Stomach smooth muscle (tissue), 2 donors: ENCODE measurements around the gene CELSR2.
"Not testable (repeated sequence)": the region's sequence is repeated elsewhere in the genome, so short reads cannot be mapped to it uniquely, and the experiment has no call there.

Experiments used
- H3K27ac ChIP-seq: one replicate; pipeline ENCODE4 v1.7.0; 2013; ENCODE audit warnings: mild to moderate bottlenecking, low read length, inconsistent platforms
- H3K27me3 ChIP-seq, 2 donors: one replicate each; pipeline ENCODE4 v1.7.0; 2013; ENCODE audit warnings: low read length in 2 of 2; ENCODE audit not compliant: insufficient read depth in 2 of 2, control insufficient read depth in 1 of 2
- H3K36me3 ChIP-seq, 2 donors: one replicate each; pipeline ENCODE4 v1.7.0; 2013; ENCODE audit warnings: low read length in 2 of 2; ENCODE audit not compliant: control insufficient read depth in 2 of 2, insufficient read depth in 2 of 2
- H3K4me1 ChIP-seq: one replicate; pipeline ENCODE4 v1.7.0; 2013; ENCODE audit warnings: low read length; ENCODE audit not compliant: control insufficient read depth, insufficient read depth
- H3K4me3 ChIP-seq, 2 donors: one replicate each; pipeline ENCODE4 v1.7.0; 2013; ENCODE audit warnings: low read length in 2 of 2
- H3K9ac ChIP-seq, 2 donors: one replicate each; pipeline ENCODE4 v1.7.0; 2013; ENCODE audit warnings: low read length in 2 of 2, mild to moderate bottlenecking in 1 of 2
- H3K9me3 ChIP-seq, 2 donors: one replicate each; pipeline ENCODE4 v1.7.0; 2013; ENCODE audit warnings: low read length in 2 of 2; ENCODE audit not compliant: control insufficient read depth in 2 of 2
- donor health status: healthy.
- donor health status: Pancreatic carcinoma.

Gene CELSR2

GRCh38 chr1:109213345-109213823, 36.0 kb upstream of the CELSR2 start:
- Histone ChIP-seq H3K27ac (peak overlapping the region; percentile 90), H3K4me3 (peak overlapping the region; percentile 88 to 100), H3K9ac (peak overlapping the region; percentile 47 to 95), H3K4me1 (peaks cover 14% of the 10 kb centered on the region), H3K36me3 (peaks cover 0 to 2% of the 10 kb centered on the region in 2 donors), H3K9me3 (no peaks in the 10 kb centered on the region), H3K27me3 (no peaks in the 10 kb centered on the region)

- peaks cover 14% of the 10 kb centered on the region for H3K4me1 ChIP-seq
- H3K9me3 ChIP-seq, result no peaks in the 10 kb centered on the region
- H3K4me3 ChIP-seq, result peak within 1 kb of the TSS; percentile 88 to 100
- no peaks in the 10 kb centered on the region for H3K27me3 ChIP-seq
- H3K27ac ChIP-seq, result peak within 1 kb of the TSS; percentile 90
- peak within 1 kb of the TSS; percentile 95 to 97 for H3K9ac ChIP-seq
- H3K36me3 ChIP-seq, result peaks cover 0 to 4% of the 10 kb centered on the region in 2 donors
These were observed 35.3 kb upstream of the CELSR2 start, which contains the start of gene SARS1 for GRCh38 chr1:109213824-109214693. Gene SARS1, plus strand, starts transcription at chr1:109213918. Its CDS starts 75 bp downstream, at chr1:109213993.

- peaks cover 14% of the 10 kb centered on the region for H3K4me1 ChIP-seq
- no peaks in the 10 kb centered on the region for H3K27me3 ChIP-seq
- H3K27ac ChIP-seq, result peak overlapping the region; percentile 90
- H3K36me3 ChIP-seq, result peaks cover 0 to 4% of the 10 kb centered on the region in 2 donors
- peak overlapping the region; percentile 88 to 100 for H3K4me3 ChIP-seq
- H3K9me3 ChIP-seq, result no peaks in the 10 kb centered on the region
- peak overlapping the region; percentile 95 to 97 for H3K9ac ChIP-seq
These were observed 34.4 kb upstream of the CELSR2 start for GRCh38 chr1:109214695-109215623.

DNA sequence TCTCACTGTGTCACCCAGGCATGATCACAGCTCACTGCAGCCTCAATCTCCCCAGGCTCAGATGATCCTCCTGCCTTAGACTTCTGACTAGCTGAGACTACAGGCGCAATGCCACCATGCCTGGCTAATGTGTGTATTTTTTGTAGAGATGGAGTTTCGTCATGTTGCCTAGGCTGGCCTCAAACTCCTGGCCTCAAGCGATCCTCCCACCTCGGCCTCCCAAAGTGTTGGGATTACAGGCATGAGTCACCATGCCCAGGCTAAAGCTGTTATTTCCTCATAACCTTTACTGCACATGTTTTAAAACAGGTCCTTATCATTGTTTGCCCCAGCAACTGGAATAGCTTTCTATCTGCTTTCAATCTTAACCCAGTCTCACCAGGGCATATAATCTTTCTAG, 32.7 kb upstream of the CELSR2 start:
- H3K27ac ChIP-seq, result no peak overlapping the region
- H3K9ac ChIP-seq, result no peak overlapping the region

GRCh38 chr1:109218516-109218915, 30.8 kb upstream of the CELSR2 start:
- peaks cover 6% of the 10 kb centered on the region in 2 donors for H3K36me3 ChIP-seq
- H3K9me3 ChIP-seq, result no peaks in the 10 kb centered on the region
- H3K27ac ChIP-seq, result no peak overlapping the region
- H3K4me1 ChIP-seq, result peaks cover 11% of the 10 kb centered on the region
- H3K4me3 ChIP-seq, result no peak overlapping the region
- no peak overlapping the region for H3K9ac ChIP-seq
- no peaks in the 10 kb centered on the region for H3K27me3 ChIP-seq

More for the DNA sequence above, 32.7 kb upstream of the CELSR2 start:
- Histone ChIP-seq H3K27me3 (no peaks in the 10 kb centered on the region), H3K4me1 (peaks cover 14% of the 10 kb centered on the region), H3K9me3 (no peaks in the 10 kb centered on the region), H3K4me3 (no peak overlapping the region), H3K36me3 (peaks cover 3 to 4% of the 10 kb centered on the region in 2 donors)

- not testable (repeated sequence) for H3K9ac ChIP-seq, H3K27me3 ChIP-seq, H3K9me3 ChIP-seq, H3K4me3 ChIP-seq, H3K27ac ChIP-seq, H3K4me1 ChIP-seq
- peaks cover 10 to 14% of the 10 kb centered on the region in 2 donors for H3K36me3 ChIP-seq
These were observed 28.1 kb upstream of the CELSR2 start for GRCh38 chr1:109221201-109221600.

GRCh38 chr1:109225308-109225707, 24.0 kb upstream of the CELSR2 start:
- Histone ChIP-seq H3K36me3 (peaks cover 27 to 29% of the 10 kb centered on the region in 2 donors), H3K27me3 (no peaks in the 10 kb centered on the region), H3K4me3 (no peak overlapping the region), H3K27ac (no peak overlapping the region), H3K9me3 (no peaks in the 10 kb centered on the region), H3K4me1 (no peaks in the 10 kb centered on the region), H3K9ac (no peak overlapping the region)

GRCh38 chr1:109225711-109226445, 23.5 kb upstream of the CELSR2 start:
- H3K4me1 ChIP-seq, result no peaks in the 10 kb centered on the region
- peaks cover 27 to 31% of the 10 kb centered on the region in 2 donors for H3K36me3 ChIP-seq
- no peaks in the 10 kb centered on the region for H3K27me3 ChIP-seq
- no peak overlapping the region for H3K27ac ChIP-seq
- no peaks in the 10 kb centered on the region for H3K9me3 ChIP-seq
- no peak overlapping the region for H3K4me3 ChIP-seq
- H3K9ac ChIP-seq, result no peak overlapping the region

DNA sequence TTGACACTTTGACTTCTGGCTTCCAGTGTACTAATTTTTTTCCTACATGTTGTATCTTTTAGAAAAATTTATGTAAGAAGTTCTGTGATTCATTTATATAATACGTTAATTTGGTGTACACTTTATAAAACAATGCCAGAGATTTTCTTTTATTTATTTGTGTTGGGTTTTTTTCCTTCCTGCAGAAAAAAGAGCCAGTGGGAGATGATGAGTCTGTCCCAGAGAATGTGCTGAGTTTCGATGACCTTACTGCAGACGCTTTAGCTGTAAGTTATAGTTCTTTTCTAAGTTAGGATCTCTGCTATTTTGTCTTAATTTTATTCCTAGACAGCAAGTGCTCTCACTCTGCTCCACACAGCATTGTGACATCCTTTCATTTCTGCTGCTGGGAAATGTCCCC, 21.2 kb upstream of the CELSR2 start:
- H3K27ac ChIP-seq, result no peak overlapping the region
- H3K36me3 ChIP-seq, result peaks cover 39 to 47% of the 10 kb centered on the region in 2 donors
- H3K4me1 ChIP-seq, result peaks cover 2% of the 10 kb centered on the region
- no peak overlapping the region for H3K9ac ChIP-seq
- H3K9me3 ChIP-seq, result no peaks in the 10 kb centered on the region
- no peak overlapping the region for H3K4me3 ChIP-seq
- no peaks in the 10 kb centered on the region for H3K27me3 ChIP-seq
